GM18867 (cell line): ENCODE measurements around the gene WNT6.
A peak's percentile ranks its signal among the peaks of the same experiment; 100 is the strongest.

Source experiments
- ATAC-seq: cut with Tn5 transposase; IDR thresholded peaks from one replicate; pipeline ENCODE4 v1.9.1; 2021; ENCODE audit warnings: mild to moderate bottlenecking, moderate library complexity; ENCODE audit not compliant: unreplicated experiment

Gene WNT6

DNA sequence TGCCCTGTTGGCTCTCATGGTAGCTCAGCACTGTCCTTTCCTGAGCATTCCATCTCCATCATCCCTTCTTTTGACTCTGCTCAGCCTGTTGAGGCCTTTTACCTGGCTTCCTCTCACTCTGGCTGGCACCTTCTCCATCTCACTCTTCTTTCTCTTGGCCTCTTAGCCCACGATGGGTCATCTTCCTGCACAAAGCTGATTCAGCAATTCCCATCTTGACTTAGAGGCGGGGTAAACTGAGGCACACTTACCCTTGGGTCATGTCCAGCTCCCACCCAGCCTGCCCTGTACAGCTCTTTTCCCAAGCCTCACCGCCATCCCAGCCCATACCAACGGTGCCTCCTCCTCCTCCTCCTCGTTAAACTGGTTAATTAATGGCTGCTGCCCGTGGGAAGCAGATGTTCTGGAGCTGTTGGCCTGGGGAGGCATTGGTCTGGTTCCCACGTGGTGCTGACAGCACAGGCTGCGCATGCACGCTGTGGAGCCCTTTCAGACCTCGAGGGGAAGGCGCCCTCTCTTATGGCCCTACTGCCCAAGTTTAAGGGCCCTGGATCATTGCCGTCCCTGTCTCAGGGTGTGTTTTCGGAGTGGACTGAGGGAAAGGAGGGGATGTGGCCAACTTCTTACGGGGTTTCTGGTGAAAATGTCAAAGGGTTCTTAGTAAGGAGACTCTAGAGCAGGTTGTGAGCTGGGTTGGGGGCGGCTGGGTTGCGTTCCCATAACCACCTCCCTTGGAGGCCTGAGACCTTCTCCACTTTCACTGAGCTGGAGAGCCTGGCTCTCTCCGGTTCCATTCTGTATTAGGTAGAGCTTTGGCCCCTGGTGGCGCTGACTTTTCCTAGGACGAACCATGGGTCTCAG is 31.9 kb downstream of the WNT6 start:
- no peak for ATAC-seq

DNA sequence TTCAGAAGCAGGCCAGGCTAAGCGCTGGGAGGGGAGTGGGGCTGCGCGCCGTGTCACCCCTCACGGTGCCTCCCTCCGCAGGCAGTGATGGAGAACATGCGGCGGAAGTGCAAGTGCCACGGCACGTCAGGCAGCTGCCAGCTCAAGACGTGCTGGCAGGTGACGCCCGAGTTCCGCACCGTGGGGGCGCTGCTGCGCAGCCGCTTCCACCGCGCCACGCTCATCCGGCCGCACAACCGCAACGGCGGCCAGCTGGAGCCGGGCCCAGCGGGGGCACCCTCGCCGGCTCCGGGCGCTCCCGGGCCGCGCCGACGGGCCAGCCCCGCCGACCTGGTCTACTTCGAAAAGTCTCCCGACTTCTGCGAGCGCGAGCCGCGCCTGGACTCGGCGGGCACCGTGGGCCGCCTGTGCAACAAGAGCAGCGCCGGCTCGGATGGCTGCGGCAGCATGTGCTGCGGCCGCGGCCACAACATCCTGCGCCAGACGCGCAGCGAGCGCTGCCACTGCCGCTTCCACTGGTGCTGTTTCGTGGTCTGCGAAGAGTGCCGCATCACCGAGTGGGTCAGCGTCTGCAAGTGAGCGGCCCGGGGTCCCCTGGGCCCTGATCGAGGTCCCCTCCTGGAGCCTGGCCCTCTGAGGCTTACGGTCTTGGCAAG is 33.2 kb downstream of the WNT6 start:
- peak; percentile 55 for ATAC-seq

DNA sequence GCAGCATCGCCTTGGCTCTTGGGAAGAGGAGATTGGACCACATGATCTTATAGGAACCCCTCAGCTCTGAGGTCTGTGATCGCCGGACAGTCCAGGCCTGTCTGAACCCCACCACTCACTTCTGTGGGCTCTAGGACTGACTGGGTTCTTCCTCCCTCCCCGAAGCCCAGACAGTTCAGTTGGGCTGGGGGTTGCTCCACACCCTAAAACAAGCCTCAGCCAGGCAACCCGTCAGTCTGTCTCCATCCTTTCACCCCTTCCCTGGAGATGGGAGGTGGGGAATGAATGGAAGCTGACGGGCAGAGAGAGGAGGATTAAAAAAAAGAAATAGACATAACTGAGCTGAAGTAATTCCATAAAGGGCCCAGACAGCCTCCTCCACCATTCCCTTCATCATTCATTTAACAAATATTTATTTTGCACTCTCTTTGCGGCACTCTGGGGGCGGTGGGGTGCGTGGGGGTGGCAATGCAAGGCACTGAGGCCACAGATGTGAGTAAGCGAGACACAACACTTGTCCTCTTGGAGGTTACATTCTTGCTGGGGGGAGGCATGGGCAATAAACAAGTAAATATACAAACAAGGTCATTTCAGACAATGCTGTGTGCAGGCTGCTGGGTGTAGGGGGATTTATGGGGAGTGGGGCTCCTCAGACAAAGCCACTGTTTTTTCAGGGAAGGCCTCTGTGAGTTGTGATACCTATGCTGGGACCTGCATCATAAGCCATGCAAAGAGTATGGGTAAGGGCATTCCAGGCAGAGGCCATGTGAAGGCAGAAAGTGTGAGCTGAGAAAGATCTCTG is 33.9 kb downstream of the WNT6 start:
- ATAC-seq, result no peak

DNA sequence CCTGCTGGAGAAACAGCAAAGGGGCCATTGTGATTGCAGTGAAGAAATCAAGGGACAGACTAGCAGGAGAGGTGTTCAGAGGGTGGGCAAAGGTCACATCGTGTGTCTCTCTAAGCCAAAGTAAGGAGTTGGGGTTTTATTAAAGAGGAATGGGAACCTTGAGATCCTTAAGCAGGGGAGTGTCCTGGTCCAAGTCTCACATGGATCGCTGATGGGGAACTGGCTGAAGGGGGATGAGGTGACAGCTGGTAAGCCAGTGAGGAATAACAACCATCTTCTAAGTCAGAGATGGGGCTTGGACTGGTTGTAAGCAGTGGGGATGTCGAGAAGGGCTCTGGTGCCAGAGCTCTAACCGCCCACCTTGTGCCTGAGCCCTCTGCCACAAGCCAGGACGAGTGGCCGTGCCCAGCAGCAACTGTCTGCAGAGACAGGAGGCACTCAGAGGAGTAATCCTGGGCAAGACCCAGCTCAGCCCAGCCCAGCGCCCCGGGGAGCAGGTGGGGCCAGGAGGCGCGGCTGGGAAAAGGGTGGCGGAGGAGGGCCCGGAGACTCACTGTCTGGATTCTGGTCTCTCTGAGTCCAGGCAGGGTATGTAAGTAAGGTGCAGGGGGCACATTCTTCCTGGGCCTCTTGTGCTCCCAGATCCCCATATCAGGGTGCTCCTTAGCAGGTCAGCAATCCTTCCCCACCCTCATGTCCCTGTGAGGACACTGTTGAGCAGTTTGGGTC is 34.7 kb downstream of the WNT6 start:
- no peak for ATAC-seq

DNA sequence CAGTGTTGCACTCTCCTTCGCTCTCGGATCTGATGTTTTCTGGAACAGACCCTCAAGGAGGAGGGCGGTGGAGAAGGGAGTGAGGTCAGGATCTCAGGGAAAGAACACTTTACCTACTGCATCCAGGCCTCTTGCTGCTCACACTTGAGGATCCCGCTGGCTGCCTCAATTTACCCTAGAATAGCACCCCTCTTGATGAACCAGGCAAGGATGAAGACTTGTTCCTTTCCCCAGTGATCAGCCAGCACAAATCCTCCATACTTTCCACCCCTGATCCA is 35.2 kb downstream of the WNT6 start:
- no peak for ATAC-seq

DNA sequence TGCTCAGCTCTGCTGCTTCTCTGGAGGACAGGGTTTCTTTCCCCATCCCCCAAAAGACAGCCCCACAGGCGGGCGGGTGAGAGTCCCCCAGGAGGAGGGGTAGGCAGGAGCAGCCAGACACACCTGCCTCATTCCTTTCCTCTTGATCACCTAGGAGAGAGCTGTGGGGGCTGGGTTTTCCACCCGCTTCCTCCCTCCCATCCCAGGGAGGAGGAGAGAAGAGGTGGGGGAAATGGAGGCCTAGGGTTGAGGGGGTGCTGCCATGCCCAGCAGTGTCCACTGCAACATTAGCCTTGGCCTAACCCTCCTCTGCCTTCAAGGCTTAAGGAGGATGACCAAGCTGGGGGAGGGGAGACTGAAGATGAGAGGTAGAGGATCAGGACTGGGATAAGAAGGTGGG is 35.7 kb downstream of the WNT6 start:
- ATAC-seq, result no peak

DNA sequence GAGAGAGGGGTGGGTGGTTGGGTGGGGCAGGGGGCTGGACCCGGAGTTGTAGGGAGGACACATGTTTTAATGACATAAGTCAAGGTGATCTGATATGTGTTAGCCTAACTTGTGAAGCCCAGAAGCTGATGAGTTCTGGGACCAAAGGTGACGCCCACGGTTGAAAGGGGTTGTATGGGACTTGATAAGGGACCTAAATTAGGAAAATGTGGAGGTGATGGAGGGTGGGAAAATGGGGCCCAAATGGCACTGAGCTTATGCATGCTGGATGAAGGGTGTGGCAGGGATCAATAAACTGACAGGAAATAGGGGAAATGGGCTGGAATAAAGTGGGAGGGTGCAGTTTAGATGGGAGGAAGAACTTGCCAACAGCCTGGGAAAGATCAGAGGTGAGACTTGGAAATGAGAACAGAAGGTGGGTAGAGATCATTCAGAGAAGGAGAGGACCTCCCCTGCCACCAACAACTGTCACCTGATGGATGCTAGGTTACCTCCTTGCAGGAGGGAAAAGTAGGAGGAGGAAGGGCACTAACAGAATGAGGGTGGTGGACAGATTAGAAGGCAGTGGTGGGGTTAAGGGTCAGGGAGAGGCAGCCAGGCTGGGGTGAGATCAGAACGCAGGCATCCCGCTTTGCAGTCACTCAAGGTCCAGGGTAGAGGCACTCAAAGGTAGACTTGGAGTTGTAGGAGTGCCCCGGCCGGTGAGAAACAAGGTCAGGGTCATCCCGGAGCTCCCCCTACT is 36.3 kb downstream of the WNT6 start:
- peak; percentile 21 for ATAC-seq

DNA sequence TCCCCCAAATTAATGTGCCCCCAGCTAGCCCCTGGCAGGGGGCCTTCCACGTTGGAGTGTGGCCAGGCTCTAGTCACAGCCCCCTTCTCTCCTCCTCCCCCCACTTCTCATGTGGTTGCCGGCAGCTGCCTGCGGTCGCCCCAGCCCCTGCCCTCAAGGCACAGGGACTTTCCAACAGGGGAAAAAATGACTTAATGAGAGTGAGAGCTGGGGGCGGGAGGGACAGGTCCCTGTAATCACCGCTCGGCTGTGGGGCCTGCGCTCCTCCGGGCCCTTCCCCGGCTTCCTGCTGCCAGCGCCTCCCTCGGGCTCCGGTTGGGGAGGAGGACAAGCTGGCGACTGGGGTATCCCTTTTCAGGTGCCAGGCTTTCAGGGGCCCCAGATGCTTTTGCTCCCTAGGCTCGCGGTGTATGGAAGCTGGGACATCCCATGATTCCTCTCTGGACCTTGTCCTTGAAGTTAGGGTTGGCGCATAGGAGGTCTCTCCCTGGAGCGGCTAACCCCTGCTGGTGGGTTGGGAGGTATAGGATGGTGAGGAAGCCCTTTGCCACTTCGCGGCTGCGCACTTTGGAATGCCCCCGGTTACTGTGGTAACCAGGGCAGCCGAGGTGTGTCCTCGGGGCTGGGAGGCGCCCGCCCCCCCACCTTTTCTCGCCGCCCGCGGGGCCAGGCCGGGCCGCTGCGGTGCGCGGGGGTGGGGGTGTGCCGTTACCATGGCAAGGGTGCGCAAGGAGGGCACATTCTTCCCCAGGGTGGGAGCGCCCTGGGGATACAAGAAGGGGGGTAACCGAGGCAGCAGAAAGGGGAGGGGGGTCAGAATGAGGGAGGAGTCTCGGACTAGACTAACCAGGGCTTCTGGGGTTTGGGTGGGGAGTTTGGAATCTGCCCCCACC is 37.1 kb downstream of the WNT6 start:
- peak; percentile 54 for ATAC-seq

DNA sequence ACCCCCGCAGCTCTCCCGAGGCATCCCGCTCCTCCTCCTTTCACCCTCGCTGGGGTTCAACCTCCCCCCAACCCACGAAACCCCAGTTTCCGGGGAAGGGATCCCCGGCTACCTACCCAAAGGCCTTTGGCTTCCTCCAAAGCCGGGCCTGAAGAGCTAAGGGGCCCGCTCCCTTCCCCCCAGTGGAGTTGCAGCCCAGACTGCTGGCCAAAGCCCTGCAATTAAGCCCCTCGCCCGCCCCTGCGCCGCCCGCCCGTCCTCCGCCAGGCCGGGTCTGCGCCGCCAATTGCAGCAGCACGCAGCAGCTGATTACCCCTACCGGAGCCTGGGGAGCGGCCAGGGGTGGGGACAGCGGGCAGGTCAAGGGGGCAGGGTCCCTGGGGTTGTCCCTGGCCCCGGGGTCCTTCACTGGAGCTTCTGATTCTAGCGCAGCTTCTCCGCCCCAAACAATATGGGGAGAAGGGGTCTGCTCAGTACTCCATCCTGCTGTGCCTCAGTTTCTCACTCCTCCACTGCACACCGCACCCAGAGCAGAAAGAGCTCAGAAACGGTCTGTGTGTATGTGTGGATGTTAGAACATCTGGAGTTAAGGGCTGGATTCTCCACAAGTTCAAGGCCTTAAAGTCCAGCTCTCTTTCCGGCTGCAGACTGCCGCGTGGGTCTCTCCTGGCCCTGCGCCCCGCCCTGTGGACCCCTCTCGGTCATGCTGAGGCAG is 37.9 kb downstream of the WNT6 start:
- ATAC-seq, result no peak

DNA sequence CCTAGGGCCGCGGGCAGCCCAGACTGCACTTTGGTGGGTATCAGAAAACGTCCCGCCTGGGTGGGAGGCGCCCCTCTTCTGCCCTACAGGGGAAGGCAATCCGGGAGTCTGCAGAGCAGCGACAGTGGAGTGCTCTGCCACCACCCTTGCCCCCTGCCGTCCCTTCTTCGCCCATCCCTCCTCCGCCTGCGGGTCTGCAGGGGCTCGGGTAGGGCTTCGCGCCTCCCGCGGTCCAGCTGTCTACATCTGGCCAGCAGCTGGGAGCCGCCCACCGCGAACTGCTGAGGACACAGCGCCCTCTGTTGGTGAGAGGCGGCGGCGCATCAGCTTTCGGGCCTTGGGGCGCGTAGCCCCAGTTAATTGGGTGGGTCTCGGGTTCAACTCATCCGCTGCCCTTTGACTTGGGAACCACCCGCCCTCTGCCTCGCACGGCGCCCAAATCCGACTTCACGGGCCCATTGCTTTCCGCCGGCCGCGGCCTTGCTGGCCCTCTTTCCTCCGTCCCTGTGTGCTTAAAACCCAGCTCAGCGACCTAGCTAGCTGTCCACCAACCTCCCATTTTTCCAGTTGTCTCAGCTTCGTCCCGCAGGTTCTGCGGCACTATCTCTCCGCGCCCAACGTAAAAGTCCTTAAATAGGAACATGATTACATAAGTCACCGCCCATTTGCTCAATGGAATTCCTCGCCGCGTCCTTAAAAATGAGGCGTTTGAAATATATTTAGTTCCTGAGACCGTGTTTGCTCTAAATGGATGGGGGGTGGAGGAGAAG is 38.7 kb downstream of the WNT6 start:
- ATAC-seq, result peak; percentile 42

DNA sequence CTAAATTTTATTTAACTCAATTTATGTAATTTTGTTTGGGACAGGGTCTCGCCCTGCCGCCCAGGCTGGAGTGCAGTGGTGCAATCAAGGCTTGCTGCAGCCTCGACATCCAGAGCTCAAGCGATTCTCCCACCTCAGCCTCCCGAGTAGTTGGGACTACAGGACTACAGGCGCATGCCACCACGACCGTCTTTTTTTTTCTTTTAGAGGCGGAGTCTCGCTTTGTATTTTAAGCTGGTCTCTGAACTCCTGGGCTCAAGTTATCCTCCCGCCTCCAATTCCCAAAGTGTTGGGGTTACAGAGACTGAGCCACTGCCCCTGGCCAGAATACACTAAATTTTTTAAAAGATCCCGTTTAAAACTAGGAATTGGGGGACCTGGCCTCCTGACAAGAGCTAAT is 39.5 kb downstream of the WNT6 start:
- no peak for ATAC-seq

DNA sequence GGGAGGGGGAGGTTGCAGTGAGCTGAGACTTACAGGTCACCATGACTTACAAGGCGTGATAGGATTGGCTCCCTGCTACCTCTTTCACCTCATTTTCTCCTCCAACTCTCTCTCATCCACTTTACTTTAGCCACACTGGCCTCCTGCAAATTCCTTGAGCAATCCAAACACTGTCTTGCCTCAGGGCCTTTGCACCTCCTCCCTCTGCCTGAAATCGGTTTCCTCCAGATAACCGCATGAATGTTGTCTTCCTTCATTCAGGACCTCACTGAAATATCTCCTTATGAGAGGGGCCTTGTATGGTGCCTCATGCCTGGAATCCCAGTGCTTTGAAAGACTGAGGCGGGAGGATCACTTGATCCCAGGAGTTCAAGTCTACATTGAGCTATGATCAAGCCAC is 42.8 kb downstream of the WNT6 start:
- ATAC-seq, result no peak

DNA sequence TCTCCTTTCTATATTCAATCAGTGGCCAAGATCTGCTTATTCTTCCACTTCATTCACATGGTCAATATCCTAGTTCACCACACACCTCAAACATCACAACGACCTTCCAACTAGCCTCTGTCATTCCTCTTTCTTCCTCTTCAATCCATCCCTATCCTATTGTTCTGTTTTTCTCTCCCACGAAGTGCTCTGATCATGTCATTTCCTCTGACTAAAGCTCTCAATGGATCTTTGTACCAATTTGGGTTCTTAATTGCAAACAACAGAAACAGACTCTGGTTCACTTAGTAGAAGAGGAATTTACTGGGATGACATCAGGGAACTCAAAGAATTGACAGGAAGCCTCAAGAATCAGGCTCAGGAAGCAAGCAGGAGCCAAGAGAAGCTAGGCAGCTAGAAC is 44.6 kb downstream of the WNT6 start:
- ATAC-seq, result no peak

DNA sequence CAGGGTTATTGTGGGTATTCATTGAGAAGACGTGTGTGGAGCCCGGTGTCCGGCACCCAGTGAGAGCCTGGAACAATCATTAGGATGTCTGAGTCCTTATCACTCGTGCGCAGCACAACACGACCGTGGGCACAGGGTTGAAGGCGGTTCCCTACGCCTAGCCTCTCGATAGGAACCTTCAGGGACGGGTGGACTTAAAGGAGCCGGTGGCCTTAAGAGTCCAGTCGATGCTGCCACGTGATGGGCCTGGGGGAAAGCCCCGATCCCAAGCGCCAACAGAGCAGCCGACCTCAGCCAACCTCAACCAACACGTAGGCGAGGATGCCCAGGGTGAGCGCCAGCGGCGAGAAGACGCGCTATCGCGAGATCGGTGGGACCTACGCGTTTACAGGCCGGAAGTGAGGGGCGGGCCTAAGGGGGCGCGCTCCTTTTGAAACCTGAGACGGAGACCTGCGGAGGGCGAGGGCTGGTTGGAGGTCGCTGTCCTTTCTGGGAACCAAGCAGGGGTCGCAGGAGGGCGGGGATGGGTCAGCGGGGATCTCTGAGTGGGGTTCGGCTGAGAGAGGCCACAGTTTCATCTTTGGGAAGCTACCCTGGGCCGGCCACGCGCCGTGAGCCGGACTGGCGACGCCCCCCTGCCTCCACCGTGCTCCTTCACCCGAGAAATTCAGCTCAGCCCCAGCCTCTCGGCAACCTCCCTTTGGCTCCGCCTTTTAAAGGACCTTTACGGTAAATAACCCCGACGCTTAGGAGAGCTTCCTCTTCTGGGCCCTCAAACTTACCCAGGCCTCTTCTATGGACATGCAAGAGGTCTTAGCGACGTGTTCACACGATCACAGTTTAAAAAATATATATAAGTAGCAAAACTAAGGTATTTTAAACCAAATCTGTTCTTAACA is 49.4 kb downstream of the WNT6 start:
- peak; percentile 91 for ATAC-seq

DNA sequence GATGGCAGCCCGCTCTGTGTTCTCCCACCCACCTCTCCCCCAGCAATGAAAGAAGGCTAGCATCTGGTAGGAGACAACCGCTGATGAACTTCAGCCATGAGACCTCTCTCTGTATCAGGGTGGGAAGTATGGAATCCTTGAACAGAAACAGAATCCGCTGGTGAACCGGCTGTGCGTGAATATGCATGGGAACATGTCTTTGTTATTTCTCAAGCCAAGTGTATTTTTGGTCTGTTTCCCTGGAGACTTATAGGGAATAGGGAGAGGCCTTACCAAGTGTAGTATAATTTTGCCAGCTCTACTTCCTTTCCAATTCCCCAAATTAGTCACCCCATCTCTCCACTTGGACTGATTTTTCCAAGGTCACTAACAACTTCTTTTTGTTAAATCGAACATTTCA is 51.1 kb downstream of the WNT6 start:
- ATAC-seq, result no peak

DNA sequence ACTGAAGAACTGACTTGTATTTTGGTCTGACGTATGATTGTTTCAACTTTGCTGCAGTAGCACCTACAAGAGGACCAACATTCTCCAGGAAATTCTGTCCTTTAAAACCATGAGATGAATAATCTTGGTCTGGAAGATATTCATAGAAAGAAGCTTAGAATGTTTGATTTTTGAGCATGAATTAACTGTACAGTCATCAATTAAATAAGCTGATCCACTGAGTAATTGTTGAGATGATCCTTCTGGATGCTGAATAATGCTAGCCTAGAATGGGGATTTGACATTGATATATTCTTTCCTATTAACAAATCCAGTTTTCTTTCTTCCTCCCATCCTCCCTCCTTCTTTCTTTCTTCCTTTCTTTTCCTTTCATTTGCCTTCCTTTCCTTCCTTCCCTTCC is 60.9 kb downstream of the WNT6 start:
- no peak for ATAC-seq
